ENCODE results near the gene TMEM132D.

The TMEM132D gene

DNA sequence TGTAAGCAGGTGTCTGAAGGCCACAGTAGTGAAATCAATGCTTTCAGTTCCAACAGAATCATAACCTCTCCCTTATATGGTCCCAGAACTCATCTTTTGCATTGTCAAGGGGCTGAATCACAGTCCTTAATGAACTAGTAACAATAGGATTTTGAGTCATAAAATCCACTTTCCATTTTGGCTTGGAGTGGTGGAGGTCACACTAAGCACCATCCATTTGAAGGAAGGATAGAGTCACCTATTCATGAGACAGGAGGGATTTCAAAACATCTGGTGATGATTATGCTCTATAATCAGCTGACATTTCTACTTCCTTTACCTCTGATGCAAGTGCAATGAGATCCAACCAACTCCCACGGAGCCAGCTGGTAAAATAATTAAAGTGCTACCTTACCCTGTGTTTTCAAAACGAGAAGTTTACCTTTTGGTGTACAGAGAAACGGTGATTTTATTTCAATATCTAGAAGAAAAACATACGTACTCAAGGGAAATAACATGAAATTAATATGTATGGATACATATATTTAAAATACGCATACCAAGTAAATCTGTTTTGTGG is 59.1 kb downstream of the TMEM132D start:
- TF ChIP-seq, protein P1, sequence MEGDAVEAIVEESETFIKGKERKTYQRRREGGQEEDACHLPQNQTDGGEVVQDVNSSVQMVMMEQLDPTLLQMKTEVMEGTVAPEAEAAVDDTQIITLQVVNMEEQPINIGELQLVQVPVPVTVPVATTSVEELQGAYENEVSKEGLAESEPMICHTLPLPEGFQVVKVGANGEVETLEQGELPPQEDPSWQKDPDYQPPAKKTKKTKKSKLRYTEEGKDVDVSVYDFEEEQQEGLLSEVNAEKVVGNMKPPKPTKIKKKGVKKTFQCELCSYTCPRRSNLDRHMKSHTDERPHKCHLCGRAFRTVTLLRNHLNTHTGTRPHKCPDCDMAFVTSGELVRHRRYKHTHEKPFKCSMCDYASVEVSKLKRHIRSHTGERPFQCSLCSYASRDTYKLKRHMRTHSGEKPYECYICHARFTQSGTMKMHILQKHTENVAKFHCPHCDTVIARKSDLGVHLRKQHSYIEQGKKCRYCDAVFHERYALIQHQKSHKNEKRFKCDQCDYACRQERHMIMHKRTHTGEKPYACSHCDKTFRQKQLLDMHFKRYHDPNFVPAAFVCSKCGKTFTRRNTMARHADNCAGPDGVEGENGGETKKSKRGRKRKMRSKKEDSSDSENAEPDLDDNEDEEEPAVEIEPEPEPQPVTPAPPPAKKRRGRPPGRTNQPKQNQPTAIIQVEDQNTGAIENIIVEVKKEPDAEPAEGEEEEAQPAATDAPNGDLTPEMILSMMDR (IDR thresholded peaks at IDR 0.05; ENCODE audit: insufficient read depth, low read length, poor library complexity, severe bottlenecking) = no peak
- no peak for DNase-seq (ENCODE audit: extremely low read depth, insufficient read length)
- no peaks in the 10 kb centered on the region for H3K36me3 ChIP-seq (ENCODE audit: control insufficient read depth, insufficient read depth, low read length)
- no peaks in the 10 kb centered on the region for H3K27me3 ChIP-seq (replicated peaks; ENCODE audit: control insufficient read depth, insufficient read depth, low read length)
- H3K4me3 ChIP-seq (replicated peaks; ENCODE audit: low read depth, low read length) = no peak overlapping the region

DNA sequence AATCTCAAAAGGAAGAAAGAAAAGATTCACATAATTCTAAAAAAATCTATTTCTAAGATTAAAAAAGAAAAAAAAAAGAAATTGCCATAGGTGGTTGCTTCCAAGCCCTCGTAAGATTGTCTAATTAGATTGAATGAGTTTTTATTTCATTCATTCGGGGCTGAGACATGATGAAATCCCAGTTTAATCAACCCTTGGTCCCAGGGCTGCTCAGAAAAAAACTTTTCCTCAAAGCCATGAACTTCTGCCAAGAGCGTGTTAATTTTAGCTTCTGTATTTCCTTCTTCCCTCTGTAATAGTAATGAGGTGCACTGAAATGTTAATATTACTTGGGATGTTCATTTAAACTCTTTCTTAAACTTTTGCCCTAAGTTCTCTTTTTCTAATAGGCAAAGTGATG is 62.6 kb downstream of the TMEM132D start:
- Histone ChIP-seq H3K36me3 (ENCODE audit: control insufficient read depth, insufficient read depth, low read length) (no peaks in the 10 kb centered on the region), H3K4me3 (replicated peaks; ENCODE audit: low read depth, low read length) (no peak overlapping the region), H3K27me3 (replicated peaks; ENCODE audit: control insufficient read depth, insufficient read depth, low read length) (no peaks in the 10 kb centered on the region)
- no peak for DNase-seq (ENCODE audit: extremely low read depth, insufficient read length)
- TF ChIP-seq, protein P1 (IDR thresholded peaks at IDR 0.05; ENCODE audit: insufficient read depth, low read length, poor library complexity, severe bottlenecking) = no peak

DNA sequence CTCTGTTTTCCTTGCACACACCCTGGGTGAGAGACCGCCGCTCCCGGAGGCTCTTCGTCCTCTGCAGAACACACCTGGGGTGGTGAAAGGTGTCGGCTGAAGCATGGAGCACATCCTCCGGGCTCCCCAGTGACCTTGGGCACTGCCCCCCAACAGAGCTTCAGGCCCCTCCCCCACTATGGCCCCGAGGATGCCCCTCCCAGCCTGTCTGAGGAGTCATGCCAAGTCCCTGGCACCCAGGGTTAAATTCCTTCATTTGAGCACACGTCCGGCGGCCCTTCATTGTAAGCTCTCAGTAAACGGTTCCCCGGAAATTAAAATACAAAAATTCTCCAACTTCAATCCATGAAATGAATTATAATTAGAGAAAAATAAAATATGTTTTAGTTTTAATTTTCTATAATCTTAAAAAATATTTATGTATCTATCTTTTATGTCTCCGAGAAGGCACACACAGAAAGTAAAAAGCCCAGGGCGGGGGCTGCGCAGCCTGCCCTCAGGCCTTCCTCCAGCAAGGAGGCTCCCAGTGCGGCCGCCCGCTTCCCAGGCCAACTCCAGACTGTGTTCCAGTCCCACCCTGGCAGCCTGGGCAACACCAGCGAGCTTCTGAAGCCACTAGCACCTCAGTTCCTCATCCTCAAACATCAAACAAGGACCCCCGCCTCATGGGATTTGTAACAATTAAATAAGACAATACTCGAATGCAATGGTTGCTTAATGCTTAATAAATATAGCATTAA is 63.5 kb downstream of the TMEM132D start:
- Histone ChIP-seq H3K36me3 (ENCODE audit: control insufficient read depth, insufficient read depth, low read length) (no peaks in the 10 kb centered on the region), H3K4me3 (replicated peaks; ENCODE audit: low read depth, low read length) (no peak overlapping the region), H3K27me3 (replicated peaks; ENCODE audit: control insufficient read depth, insufficient read depth, low read length) (no peaks in the 10 kb centered on the region)
- TF ChIP-seq, protein P1 (IDR thresholded peaks at IDR 0.05; ENCODE audit: insufficient read depth, low read length, poor library complexity, severe bottlenecking) = no peak
- no peak for DNase-seq (ENCODE audit: extremely low read depth, insufficient read length)

DNA sequence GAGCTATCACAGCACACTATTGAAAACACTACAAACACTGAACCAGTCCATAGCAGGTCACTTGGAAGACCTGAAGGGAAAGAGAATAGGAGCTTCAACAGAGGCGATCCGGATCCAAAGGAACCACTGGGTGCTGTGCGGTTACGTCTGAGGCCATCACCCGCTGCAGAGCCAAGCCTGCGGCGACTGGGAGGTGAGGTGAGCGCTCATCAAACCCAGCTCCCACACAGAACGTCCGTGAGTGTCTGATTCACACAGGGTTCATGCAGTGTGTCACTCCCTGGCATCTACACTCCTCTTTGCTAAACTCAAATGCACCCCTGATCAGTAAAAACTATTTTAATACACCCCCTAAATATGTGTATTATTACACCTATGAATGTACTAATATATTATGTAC is 64.1 kb downstream of the TMEM132D start:
- Histone ChIP-seq H3K27me3 (replicated peaks; ENCODE audit: control insufficient read depth, insufficient read depth, low read length) (no peaks in the 10 kb centered on the region), H3K36me3 (ENCODE audit: control insufficient read depth, insufficient read depth, low read length) (no peaks in the 10 kb centered on the region), H3K4me3 (replicated peaks; ENCODE audit: low read depth, low read length) (no peak overlapping the region)
- no peak for DNase-seq (ENCODE audit: extremely low read depth, insufficient read length)
- TF ChIP-seq, protein P1 (IDR thresholded peaks at IDR 0.05; ENCODE audit: insufficient read depth, low read length, poor library complexity, severe bottlenecking) = no peak

DNA sequence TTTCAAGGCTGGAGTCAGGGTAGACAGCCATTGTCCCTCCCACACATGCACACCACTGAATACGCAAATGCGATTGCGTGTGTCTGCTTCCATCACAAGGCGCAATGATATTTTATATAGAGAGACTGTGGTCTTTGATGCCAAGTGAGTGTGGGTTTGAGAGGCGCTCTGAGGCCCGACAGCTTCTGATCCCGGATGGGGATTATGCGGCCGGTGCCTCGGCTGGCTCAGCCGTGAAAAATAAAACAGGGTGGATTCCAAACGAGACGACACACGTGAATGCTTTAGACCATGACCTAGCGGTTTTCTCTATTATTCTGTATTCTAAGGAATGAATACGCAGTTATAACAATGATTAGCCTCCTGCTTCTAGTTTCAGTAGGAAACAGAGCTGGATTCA is 72.5 kb downstream of the TMEM132D start:
- Histone ChIP-seq H3K36me3 (ENCODE audit: control insufficient read depth, insufficient read depth, low read length) (no peaks in the 10 kb centered on the region), H3K27me3 (replicated peaks; ENCODE audit: control insufficient read depth, insufficient read depth, low read length) (no peaks in the 10 kb centered on the region), H3K4me3 (replicated peaks; ENCODE audit: low read depth, low read length) (no peak overlapping the region)
- TF ChIP-seq, protein P1 (IDR thresholded peaks at IDR 0.05; ENCODE audit: insufficient read depth, low read length, poor library complexity, severe bottlenecking) = no peak
- DNase-seq (ENCODE audit: extremely low read depth, insufficient read length) = no peak

All from GM06990 (cell line).